GM19043 (cell line): ENCODE data around the gene FAM3B.

Source experiments
- ATAC-seq: cut with Tn5 transposase; IDR thresholded peaks from one replicate; pipeline ENCODE4 v1.9.1; 2021; ENCODE audit warnings: low read depth; ENCODE audit not compliant: unreplicated experiment

Gene FAM3B

DNA sequence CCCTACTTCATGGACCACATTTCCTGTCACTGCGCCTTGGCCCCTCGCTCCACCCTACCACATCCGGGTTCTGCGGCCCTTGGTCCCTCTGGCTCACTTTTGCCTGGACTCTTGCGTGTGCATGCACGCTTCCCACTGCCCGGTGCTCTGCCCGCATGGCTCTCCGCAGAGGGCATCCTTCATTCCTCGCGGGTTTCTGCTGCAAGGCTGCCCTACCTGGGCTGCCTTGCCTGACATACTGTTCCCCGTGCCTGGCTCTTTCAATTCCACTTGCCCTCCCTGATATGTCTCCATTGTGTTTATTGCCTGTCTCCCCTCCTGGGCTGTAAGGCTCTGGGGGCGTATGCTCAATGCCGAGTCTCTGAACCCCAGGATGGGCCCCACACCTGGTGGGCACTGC, 71.7 kb downstream of the FAM3B start:
- no peak for ATAC-seq

DNA sequence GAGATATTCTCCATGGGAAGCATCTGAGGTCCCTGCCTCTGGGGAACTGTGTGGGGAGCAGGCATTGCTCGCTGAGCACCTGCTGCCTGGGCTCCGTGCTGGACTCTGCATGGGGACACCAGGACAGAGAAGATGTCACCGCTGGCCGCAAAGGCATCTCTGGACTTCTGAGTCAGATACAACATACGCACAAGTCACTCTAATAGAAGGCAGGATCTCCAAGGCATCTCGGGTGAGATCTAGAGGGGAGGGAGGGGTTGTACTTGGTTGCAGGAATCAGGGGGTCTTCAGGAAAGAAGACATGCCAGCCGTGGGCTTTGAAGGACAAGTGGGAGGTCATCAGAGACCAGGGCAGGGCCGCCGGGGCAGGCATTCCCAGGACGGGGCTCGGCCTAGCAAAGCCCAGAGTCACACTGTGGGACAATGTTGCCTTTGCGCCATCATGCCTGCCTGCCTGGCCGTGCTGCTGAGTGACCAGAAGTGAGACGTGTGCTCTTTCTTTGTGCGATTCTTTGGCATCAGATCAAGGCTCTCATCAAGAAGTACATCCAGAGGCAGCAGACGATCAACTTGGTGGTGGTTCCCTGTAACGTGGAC, 73.5 kb downstream of the FAM3B start:
- ATAC-seq = no peak

DNA sequence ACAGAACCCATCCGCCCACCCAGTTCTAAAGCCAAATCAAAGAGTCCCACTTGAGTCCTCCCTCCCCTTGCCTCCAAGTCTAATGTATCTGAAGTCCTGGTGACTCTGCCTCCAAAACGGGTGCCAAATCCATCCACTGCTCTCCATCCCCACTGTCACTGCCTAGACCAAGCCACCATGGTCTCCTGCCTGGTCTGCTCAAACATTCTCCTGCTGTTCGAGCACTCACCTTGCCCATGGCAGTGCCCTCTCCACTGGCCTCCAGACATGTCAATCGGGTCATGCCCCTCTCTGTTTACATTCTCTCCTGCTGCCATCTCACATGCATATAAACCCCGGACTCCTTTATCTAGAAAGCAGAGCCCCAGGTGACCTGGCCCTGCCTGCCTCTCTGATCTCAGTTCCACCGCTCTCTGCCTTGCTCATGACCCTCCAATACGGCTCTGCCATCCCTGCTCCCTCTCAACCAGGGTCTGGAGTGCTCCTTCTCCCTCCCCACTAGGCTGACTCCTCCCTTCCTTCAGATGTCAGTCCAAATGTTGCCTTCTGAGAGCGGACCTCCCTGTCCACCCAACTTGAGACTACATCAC, 77.4 kb downstream of the FAM3B start:
- no peak for ATAC-seq

DNA sequence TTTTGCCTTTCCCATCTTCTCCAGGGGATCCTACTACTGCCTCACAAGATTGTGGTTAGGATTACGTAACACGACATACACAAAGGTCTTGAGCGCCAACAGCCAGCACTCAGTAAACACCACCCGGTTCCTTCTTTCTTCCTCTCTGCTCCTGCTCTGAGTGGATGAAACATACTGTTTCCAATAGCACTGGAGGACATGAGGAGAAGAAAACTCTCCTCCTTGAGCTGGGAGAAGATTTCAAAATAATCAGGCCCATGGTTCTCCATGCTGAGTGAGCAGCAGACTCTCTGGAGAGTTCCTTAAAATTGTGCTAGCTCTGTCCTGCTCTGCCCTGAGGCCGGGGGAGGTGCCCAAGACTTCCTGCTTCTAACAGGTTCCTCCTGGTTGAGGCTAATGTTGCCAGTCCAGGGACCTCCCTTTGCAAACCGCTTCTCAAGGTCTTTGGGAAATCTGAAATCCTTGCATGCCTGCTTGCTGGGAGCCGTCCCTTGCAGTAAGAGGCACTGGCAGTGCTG, 80.0 kb downstream of the FAM3B start:
- no peak for ATAC-seq

DNA sequence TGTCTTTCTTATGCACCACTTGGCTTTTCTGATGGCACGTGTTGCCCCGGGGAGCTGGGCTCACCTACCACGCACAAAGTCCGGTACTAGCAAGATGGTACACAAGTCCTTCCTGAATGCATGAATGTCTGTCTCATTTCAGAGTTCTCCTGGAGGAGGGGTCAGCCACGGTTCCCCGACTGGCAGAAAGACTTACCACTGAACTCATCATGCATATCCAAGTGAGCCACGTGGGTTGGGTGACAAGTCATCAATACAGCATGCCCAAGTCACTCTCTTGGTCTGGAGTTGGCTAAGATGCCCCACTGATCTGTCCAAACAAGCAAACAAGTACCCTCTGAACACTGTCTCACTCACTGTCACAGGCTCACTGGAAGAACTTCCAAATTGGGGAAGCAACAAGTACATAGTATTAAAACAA, 80.9 kb downstream of the FAM3B start:
- no peak for ATAC-seq

DNA sequence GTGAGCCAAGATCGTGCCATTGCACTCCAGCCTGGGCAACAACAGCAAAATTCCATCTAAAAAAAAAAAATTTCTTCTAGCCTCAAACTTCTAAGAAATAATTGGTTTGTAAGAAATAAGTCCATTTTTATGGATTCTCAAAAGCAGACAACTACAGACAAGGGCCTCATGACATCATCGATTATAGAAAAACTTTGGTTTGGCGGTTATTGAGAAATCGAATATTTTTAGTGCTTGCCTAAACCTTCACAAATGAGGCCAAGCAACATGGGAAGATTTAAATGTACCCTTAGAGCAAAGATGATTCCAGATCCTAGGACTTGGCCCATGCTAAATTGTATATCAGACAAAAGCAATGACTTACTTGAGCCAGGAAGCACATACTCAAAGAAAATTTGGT, 81.7 kb downstream of the FAM3B start:
- no peak for ATAC-seq

DNA sequence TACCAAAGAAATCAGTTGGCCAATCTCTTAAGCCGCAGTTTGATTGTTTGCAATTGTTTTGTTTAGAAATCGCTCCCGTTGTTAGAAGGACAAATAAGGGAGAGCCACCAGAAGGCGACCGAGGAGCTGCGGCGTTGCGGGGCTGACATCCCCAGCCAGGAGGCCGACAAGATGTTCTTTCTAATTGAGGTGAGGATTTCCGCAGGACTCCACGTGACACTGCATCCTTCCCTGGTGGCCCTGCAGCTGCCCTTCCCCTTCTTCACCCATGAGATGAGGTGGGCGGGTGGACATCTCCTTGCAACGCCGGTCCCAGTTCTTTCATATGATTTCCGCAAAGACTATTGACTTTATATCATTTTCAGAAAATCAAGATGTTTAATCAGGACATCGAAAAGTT, 82.2 kb downstream of the FAM3B start:
- ATAC-seq = no peak

DNA sequence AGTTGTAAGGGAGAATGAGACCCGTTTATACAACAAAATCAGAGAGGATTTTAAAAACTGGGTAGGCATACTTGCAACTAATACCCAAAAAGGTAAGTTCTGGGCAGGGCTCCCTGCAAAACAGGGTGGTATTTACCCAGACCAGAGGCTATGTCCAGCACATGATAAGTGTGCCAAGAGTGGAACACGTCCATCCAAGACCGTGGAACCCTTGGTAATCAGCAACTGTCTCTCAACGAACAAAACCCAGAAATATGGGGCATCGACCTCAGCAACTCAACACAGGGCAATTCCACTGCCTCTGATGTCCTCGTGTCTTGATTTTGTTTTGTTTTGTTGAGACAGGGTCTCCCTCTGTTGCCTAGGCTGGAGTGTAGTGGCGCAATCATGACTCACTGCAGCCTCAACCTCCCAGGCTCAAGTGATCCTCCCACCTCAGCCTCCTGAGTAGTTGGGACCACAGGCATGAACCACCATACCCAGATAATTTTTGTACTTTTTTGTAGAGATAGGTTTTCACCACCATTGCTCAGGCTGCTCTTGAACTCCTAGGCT, 82.7 kb downstream of the FAM3B start:
- ATAC-seq = no peak

DNA sequence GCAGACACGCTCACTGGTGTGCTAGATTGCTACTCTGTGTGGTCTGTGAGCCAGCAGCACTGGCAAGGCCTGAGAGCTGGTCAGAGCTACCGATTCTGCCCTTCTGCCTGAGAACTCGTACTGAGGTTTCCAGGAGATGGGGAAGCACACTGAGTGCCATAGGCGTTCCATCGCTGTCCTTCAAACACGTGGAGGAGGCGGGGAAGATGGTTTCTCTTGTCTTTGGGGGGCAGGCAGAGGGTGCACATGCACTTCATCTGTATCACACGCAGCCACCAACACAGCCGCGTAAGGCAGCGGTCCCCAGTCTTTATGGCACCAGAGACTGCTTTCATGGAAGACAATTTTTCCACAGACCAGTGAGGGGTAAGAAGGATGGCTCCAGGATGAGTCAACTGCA, 85.6 kb downstream of the FAM3B start:
- no peak for ATAC-seq

DNA sequence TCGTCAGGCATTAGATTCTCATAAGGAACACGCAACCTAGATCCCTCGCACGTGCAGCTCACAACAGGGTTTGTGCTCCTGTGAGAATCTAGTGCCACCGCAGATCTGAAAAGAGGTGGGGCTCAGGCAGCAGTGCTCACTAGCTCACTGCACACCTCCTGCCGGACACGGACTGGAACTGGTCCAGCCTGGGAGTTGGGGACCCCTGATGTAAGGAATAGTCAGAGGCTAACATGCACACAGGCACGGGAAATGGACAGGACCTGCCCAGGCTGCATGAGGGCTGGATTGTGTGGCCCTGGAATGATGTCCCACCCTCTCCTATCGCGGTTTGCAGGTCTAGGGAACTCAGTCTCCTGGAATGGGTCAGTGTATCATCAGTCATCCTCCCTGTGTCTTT, 86.2 kb downstream of the FAM3B start:
- ATAC-seq = no peak

DNA sequence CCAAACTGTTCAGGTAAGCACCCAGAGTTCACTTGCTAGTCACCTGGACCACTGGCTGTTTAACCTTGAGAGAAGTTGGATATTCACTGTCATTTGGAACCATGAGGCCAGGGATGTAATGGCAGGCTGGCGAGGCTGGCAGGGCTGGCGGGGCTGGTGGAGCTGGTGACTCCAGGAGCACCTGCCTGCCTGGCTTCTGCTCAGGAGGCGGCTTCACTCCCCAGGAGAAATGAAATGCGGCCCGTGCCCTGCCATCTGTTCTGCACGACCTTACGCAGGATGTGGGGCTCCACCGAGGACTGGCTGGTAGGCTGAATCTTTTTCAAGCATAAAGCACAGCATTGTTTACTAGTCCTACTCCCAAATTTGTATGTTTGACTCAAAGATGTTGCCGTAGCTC, 86.7 kb downstream of the FAM3B start:
- ATAC-seq = no peak

DNA sequence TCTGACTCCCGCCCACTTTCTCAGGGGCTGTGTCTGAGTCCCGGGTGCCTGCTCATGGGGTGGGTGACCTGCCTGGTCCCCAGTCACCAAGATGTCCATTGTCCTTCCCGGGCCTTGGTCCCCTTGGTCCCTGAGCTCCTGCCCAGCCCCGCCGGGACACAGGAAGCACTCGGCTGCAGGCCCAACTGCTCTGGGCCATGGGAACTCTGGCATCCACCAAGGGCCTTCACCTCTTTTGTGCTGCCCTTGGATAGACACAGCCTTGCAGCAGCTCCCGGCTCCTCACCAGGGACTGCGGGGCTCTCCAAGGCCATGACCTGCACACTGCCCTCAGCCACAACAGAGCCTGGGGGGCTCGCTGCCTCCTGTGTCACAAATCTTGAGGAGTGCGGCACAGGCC, 87.4 kb downstream of the FAM3B start:
- ATAC-seq = no peak

DNA sequence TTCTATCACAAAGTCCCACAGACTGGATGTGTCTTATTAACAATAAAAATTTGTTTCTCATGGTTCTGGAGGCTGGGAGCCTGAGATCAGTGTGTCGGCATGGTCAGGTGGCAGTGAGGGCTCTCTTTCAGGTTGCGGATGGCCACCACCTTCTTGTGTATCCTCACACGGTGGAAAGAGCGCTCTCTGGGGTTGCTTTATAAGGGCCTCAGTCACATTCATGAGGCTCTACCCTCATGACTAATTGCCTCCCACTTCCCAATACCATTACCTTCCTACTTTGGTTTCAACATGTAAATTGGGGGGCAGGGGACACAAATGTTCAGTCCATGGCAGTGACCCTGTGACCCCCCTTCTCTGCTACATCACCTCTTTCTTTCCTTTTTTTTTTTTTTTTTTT, 88.7 kb downstream of the FAM3B start:
- no peak for ATAC-seq

DNA sequence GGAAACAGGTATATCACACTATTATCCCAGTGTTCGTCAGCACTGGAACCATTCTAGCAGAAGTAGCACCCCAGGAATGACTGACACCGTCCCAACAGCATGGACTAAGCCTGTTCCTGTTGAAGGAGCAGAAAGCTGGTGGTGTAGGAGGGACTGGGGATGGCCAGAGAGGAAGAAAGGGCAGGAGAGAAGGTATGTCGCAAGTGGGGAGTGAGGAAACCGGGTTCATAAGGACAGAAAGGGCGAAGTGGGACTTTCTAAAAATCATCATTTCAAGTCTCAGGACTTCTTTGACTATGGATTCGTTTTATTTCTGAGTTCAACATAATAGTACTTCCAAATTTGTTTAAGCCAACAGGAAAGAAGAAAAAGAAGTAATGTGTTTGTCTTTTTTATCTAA, 89.7 kb downstream of the FAM3B start:
- no peak for ATAC-seq
